Epidermal melanocyte (primary cell): ENCODE data around the gene FBXO45.
"Not testable (repeated sequence)": the region's sequence is repeated elsewhere in the genome, so short reads cannot be mapped to it uniquely, and the experiment has no call there.

Experiments used
- DNase-seq: peaks from one replicate; pipeline ENCODE4 v3.0.0; 2011; ENCODE audit warnings: low spot score; ENCODE audit not compliant: insufficient read length

The FBXO45 gene

GRCh38 chr3:196555295-196555694 is 13.2 kb upstream of the FBXO45 start:
- no peak for DNase-seq

- no peak for DNase-seq
These were observed 11.2 kb upstream of the FBXO45 start for GRCh38 chr3:196557236-196557635.

GRCh38 chr3:196558476-196558875 is 10.0 kb upstream of the FBXO45 start:
- no peak for DNase-seq

GRCh38 chr3:196559826-196560225 is 8.6 kb upstream of the FBXO45 start:
- no peak for DNase-seq

- no peak for DNase-seq
These were observed 4.7 kb upstream of the FBXO45 start for GRCh38 chr3:196563721-196564225.

GRCh38 chr3:196569003-196569516 is 600 bp downstream of the FBXO45 start:
- DNase-seq, result no peak

GRCh38 chr3:196570332-196570731 is 1.9 kb downstream of the FBXO45 start:
- not testable (repeated sequence) for DNase-seq

GRCh38 chr3:196572389-196572788 is 3.9 kb downstream of the FBXO45 start:
- DNase-seq, result no peak

GRCh38 chr3:196585044-196585757 is 16.7 kb downstream of the FBXO45 start:
- DNase-seq, result no peak

GRCh38 chr3:196590279-196590678 is 21.8 kb downstream of the FBXO45 start:
- no peak for DNase-seq

GRCh38 chr3:196596355-196596754 is 27.9 kb downstream of the FBXO45 start:
- DNase-seq, result no peak

GRCh38 chr3:196597971-196598733 is 29.7 kb downstream of the FBXO45 start:
- DNase-seq, result not testable (repeated sequence)

GRCh38 chr3:196599734-196600128 is 31.3 kb downstream of the FBXO45 start:
- no peak for DNase-seq

GRCh38 chr3:196600359-196600758 is 31.9 kb downstream of the FBXO45 start:
- DNase-seq, result no peak

GRCh38 chr3:196602673-196603072 is 34.2 kb downstream of the FBXO45 start:
- no peak for DNase-seq

GRCh38 chr3:196603683-196604082 is 35.2 kb downstream of the FBXO45 start:
- no peak for DNase-seq

GRCh38 chr3:196604548-196604947 is 36.1 kb downstream of the FBXO45 start:
- no peak for DNase-seq

- no peak for DNase-seq
These were observed 40.2 kb downstream of the FBXO45 start for GRCh38 chr3:196608693-196609092.

GRCh38 chr3:196609343-196609775 is 40.9 kb downstream of the FBXO45 start:
- DNase-seq, result peak; percentile 74

- no peak for DNase-seq
These were observed 41.5 kb downstream of the FBXO45 start for GRCh38 chr3:196609805-196610515.

- DNase-seq, result no peak
These were observed 43.5 kb downstream of the FBXO45 start for GRCh38 chr3:196611761-196612483.
